ENCODE measurements around the gene SDK1. TPM values are rescaled to one million over a fixed set of nuclear protein-coding genes. Genes with fewer than 3 reads are reported as not detected.
A peak's percentile ranks its signal among the peaks of the same experiment; 100 is the strongest.

Gene SDK1
- total and polyA plus RNA-seq, 2 experiments from 2014 or later = 2.1 to 10.0 TPM

DNA sequence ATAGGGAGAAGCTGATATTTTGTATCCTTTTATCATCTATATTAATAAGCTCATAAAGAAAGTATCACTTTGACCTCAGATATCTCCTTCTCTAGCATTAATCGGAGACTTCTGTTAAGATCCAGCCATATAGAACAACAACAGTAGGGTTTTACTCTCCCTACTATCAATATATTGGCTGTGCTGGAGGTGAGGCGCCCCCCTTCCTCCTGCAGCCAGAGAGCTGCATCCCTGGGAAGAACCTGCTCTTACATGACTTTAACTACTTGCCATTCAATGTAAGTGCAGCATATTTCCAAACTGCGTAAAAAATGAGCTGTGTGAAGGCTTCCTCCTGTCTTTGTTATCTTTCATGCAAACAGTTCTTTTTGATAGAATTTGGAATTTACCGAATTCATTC is 247.8 kb downstream of the SDK1 start:
- DNase-seq (ENCODE audit: low spot score) (peak; percentile 45), ATAC-seq (peak; percentile 71)
- H3K79me2 ChIP-seq (replicated peaks; ENCODE audit: insufficient read depth) = no peaks in the 10 kb centered on the region
- Mint-ChIP-seq H3K9me3 (no peaks in the 10 kb centered on the region), H3K4me3 (peak overlapping the region; percentile 44), H3K27me3 (ENCODE audit: insufficient read depth, low read depth, poor library complexity) (peaks cover 4% of the 10 kb centered on the region), H3K27ac (peak overlapping the region; percentile 83), H3K4me1 (peaks cover 47% of the 10 kb centered on the region), H3K36me3 (ENCODE audit: low read depth) (no peaks in the 10 kb centered on the region)
- H3K4me1 ChIP-seq (ENCODE audit: insufficient read depth) = peaks cover 45% of the 10 kb centered on the region
- no peaks in the 10 kb centered on the region for H3K36me3 ChIP-seq (ENCODE audit: insufficient read depth)
- H2AFZ ChIP-seq = no peak overlapping the region
- no peaks in the 10 kb centered on the region for H3K9me2 ChIP-seq (ENCODE audit: insufficient read depth)
- peak overlapping the region; percentile 31 for H3K4me3 ChIP-seq
- no peaks in the 10 kb centered on the region for H3F3A ChIP-seq (replicated peaks; ENCODE audit: low read depth)
- peak overlapping the region; percentile 68 for H3K4me2 ChIP-seq
- H3K27me3 ChIP-seq (ENCODE audit: insufficient read depth) = no peaks in the 10 kb centered on the region
- H4K20me1 ChIP-seq (replicated peaks; ENCODE audit: insufficient read depth) = no peaks in the 10 kb centered on the region
- H3K27ac ChIP-seq (ENCODE audit: low read depth) = peak overlapping the region; percentile 72
- 0 out of 2 replicates have a peak, but pooled peaks have one; percentile 2 for TF ChIP-seq NANOG (IDR thresholded peaks at IDR 0.05; ENCODE audit: borderline replicate concordance)
- no peak for TF ChIP-seq EZH2 (IDR thresholded peaks at IDR 0.05; ENCODE audit: low read depth, unreplicated experiment)
- TF ChIP-seq, protein P1, sequence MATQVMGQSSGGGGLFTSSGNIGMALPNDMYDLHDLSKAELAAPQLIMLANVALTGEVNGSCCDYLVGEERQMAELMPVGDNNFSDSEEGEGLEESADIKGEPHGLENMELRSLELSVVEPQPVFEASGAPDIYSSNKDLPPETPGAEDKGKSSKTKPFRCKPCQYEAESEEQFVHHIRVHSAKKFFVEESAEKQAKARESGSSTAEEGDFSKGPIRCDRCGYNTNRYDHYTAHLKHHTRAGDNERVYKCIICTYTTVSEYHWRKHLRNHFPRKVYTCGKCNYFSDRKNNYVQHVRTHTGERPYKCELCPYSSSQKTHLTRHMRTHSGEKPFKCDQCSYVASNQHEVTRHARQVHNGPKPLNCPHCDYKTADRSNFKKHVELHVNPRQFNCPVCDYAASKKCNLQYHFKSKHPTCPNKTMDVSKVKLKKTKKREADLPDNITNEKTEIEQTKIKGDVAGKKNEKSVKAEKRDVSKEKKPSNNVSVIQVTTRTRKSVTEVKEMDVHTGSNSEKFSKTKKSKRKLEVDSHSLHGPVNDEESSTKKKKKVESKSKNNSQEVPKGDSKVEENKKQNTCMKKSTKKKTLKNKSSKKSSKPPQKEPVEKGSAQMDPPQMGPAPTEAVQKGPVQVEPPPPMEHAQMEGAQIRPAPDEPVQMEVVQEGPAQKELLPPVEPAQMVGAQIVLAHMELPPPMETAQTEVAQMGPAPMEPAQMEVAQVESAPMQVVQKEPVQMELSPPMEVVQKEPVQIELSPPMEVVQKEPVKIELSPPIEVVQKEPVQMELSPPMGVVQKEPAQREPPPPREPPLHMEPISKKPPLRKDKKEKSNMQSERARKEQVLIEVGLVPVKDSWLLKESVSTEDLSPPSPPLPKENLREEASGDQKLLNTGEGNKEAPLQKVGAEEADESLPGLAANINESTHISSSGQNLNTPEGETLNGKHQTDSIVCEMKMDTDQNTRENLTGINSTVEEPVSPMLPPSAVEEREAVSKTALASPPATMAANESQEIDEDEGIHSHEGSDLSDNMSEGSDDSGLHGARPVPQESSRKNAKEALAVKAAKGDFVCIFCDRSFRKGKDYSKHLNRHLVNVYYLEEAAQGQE (IDR thresholded peaks at IDR 0.05; ENCODE audit: unreplicated experiment) = no peak
- TF ChIP-seq, protein P2, sequence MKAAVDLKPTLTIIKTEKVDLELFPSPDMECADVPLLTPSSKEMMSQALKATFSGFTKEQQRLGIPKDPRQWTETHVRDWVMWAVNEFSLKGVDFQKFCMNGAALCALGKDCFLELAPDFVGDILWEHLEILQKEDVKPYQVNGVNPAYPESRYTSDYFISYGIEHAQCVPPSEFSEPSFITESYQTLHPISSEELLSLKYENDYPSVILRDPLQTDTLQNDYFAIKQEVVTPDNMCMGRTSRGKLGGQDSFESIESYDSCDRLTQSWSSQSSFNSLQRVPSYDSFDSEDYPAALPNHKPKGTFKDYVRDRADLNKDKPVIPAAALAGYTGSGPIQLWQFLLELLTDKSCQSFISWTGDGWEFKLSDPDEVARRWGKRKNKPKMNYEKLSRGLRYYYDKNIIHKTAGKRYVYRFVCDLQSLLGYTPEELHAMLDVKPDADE (IDR thresholded peaks at IDR 0.05) = no peak
- TF ChIP-seq, protein P3, sequence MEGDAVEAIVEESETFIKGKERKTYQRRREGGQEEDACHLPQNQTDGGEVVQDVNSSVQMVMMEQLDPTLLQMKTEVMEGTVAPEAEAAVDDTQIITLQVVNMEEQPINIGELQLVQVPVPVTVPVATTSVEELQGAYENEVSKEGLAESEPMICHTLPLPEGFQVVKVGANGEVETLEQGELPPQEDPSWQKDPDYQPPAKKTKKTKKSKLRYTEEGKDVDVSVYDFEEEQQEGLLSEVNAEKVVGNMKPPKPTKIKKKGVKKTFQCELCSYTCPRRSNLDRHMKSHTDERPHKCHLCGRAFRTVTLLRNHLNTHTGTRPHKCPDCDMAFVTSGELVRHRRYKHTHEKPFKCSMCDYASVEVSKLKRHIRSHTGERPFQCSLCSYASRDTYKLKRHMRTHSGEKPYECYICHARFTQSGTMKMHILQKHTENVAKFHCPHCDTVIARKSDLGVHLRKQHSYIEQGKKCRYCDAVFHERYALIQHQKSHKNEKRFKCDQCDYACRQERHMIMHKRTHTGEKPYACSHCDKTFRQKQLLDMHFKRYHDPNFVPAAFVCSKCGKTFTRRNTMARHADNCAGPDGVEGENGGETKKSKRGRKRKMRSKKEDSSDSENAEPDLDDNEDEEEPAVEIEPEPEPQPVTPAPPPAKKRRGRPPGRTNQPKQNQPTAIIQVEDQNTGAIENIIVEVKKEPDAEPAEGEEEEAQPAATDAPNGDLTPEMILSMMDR (conservative IDR thresholded peaks at IDR 0.05; ENCODE audit: low read depth in 2 of 2) = peak in 1 of 2 experiments; percentile 23; a peak in 2 of 4 replicates
- no peak for TF ChIP-seq ZNF114 (CRISPR knock-in tag; IDR thresholded peaks at IDR 0.05)
- no peak for TF ChIP-seq CREB1 (CRISPR knock-in tag; IDR thresholded peaks at IDR 0.05; ENCODE audit: low read depth)
- TF ChIP-seq ZNF331 (CRISPR knock-in tag; IDR thresholded peaks at IDR 0.05; ENCODE audit: low read depth) = no peak
- TF ChIP-seq EZH2phosphoT487 (IDR thresholded peaks at IDR 0.05; ENCODE audit: unreplicated experiment) = no peak
- TF ChIP-seq STAT1 (IDR thresholded peaks at IDR 0.05; ENCODE audit: unreplicated experiment) = no peak
- no peak for TF ChIP-seq POLR2AphosphoS5 (IDR thresholded peaks at IDR 0.05; ENCODE audit: low read depth)

Measured in GM23338 (cell line).